Muscle of leg (tissue), 16 donors: Measurements from ENCODE around the gene TP53TG3D. TPM values are rescaled to one million over a fixed set of nuclear protein-coding genes. Genes with fewer than 3 reads are reported as not detected.
"Not testable (repeated sequence)": the region's sequence is repeated elsewhere in the genome, so short reads cannot be mapped to it uniquely, and the experiment has no call there.

Experiments
- DNase-seq: peaks from one replicate; pipeline ENCODE4 v3.0.0; 2013
- H3K27ac ChIP-seq: one replicate; pipeline ENCODE4 v1.5.1; 2013; ENCODE audit warnings: mild to moderate bottlenecking, low read length, control low read depth
- H3K27me3 ChIP-seq: one replicate; pipeline ENCODE4 v1.6.1; 2013; ENCODE audit warnings: low read length; ENCODE audit not compliant: control insufficient read depth, insufficient read depth
- H3K36me3 ChIP-seq: one replicate; pipeline ENCODE4 v1.6.1; 2013; ENCODE audit warnings: low read length; ENCODE audit not compliant: control insufficient read depth, insufficient read depth
- H3K4me1 ChIP-seq: one replicate; pipeline ENCODE4 v1.6.1; 2013; ENCODE audit warnings: low read length; ENCODE audit not compliant: control insufficient read depth, insufficient read depth
- H3K4me3 ChIP-seq: one replicate; pipeline ENCODE4 v1.5.1; 2013; ENCODE audit warnings: low read length, control low read depth
- H3K9me3 ChIP-seq: replicated peaks from 2 replicates; pipeline ENCODE4 v1.6.1; 2013; ENCODE audit warnings: low read depth, low read length; ENCODE audit not compliant: control insufficient read depth
- WGBS: methylation state at CpG from one replicate; pipeline ENCODE4 v1.1.5; 2013; ENCODE audit warnings: missing lambda C conversion rate; ENCODE audit not compliant: insufficient coverage; 5-methylcytosine and 5-hydroxymethylcytosine counted together
- long read RNA-seq, 11 donors: transcript quantifications; one replicate each; lab custom pipeline, GENCODE V29; 2026
- polyA plus RNA-seq, 8 donors: library from polyadenylated mRNA; unstranded; fragments of 120-200 nt; gene quantifications; one replicate each; pipeline versions ENCODE4 v1.2.1 to v1.2.3, GENCODE V29; 2013; ENCODE audit warnings: inconsistent platforms in 1 of 8, low replicate concordance in 1 of 8; ENCODE audit not compliant: insufficient read length in 8 of 8, insufficient read depth in 1 of 8
- total RNA-seq: library from RNA; stranded (reverse); fragments of 120-200 nt; gene quantifications from one replicate; pipeline ENCODE4 v1.2.4, GENCODE V29; 2013

The TP53TG3D gene
- 0.13 TPM for total RNA-seq
- under 1 TPM in 4 of 8 donors, not detected in 4; 0.19 to 0.84 (median 0.38) TPM for polyA plus RNA-seq
- long read RNA-seq, donor 1, result 0 reads
- long read RNA-seq, donor 2, result 0 reads
- long read RNA-seq, donor 3, result 0 reads
- long read RNA-seq, donor 4, result 0 reads
- long read RNA-seq, donor 5, result 0 reads
- long read RNA-seq, donor 6, result 0 reads
- long read RNA-seq, donor 7, result 0 reads
- long read RNA-seq, donor 8, result 0 reads
- long read RNA-seq, donor 9, result 0 reads
- long read RNA-seq, donor 10, result 0 reads
- long read RNA-seq, donor 11, result 0 reads

DNA sequence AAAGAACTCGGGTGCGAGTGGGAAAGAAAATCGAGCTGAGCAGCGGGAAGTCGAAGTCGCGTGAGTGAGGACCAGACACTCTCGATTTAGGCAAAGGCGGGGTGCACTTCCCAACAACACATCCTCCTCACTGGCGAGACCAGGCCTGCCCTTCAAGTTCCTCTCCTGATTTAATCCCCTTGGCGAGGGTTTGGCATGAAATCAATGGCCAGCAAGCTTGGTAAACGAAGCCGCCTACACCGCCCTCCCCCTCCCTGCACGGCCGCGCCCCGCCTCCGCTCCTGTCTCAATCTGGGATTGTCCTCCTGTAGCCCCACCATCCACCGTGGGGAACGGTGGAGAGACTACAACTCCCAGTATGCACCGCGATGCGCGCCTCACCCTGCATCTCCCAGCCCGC, at the start of gene TP53TG3D:
Gene TP53TG3D (plus strand): TSS at position 301 of the 400 bp plus-strand sequence. CDS start 68 bp downstream, at position 369.
- not testable (repeated sequence) for H3K4me3 ChIP-seq, DNase-seq, H3K4me1 ChIP-seq, H3K9me3 ChIP-seq, H3K27me3 ChIP-seq, H3K27ac ChIP-seq, H3K36me3 ChIP-seq
- WGBS, result no CpG with 5 or more reads among the region's 26 CpGs

DNA sequence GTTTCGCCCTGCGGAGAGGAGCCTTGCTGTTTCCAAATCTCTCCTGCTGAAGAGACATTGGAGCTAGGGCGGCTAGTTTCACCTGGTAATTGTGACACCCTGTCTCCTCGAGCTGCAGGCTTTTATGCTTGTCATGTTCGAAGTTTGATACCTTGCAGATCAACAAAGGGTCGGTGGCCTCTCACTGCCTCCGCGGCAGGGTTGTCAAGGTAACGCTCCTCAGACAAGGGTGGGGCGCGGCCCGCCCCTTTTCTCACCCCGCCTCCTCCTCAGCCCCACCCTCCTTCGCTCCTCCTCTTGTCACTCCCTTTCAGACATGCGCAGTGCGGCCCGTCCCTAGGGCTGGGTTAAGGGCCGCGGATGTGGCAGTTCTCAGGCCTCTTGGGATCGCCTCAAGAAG, 421 bp downstream of the TP53TG3D start:
- H3K4me1 ChIP-seq, H3K4me3 ChIP-seq, DNase-seq, H3K27me3 ChIP-seq, H3K27ac ChIP-seq, H3K9me3 ChIP-seq, H3K36me3 ChIP-seq: not testable (repeated sequence)
- no CpG with 5 or more reads among the region's 20 CpGs for WGBS

GRCh38 chr16:32261526-32261925, 8.4 kb downstream of the TP53TG3D start:
- H3K36me3 ChIP-seq, H3K9me3 ChIP-seq, H3K4me3 ChIP-seq, DNase-seq, H3K27me3 ChIP-seq, H3K27ac ChIP-seq, H3K4me1 ChIP-seq: not testable (repeated sequence)
- WGBS, result no CpG with 5 or more reads among the region's 5 CpGs

GRCh38 chr16:32263552-32263951, 10.5 kb downstream of the TP53TG3D start:
- H3K4me3 ChIP-seq, H3K4me1 ChIP-seq, DNase-seq, H3K27me3 ChIP-seq, H3K27ac ChIP-seq, H3K9me3 ChIP-seq, H3K36me3 ChIP-seq: not testable (repeated sequence)
- WGBS, result no CpG with 5 or more reads among the region's 10 CpGs

- H3K4me1 ChIP-seq, result not testable (repeated sequence)
Measured at GRCh38 chr16:32281910-32282309, 28.8 kb downstream of the TP53TG3D start.

GRCh38 chr16:32283024-32283423, 29.9 kb downstream of the TP53TG3D start:
- not testable (repeated sequence) for H3K4me3 ChIP-seq, H3K27me3 ChIP-seq, H3K9me3 ChIP-seq, H3K27ac ChIP-seq, H3K4me1 ChIP-seq, DNase-seq, H3K36me3 ChIP-seq

More at GRCh38 chr16:32281910-32282309, 28.8 kb downstream of the TP53TG3D start:
- H3K9me3 ChIP-seq, H3K4me3 ChIP-seq, H3K27ac ChIP-seq, H3K27me3 ChIP-seq, DNase-seq, H3K36me3 ChIP-seq: not testable (repeated sequence)
- no CpG with 5 or more reads among the region's 1 CpG for WGBS

GRCh38 chr16:32283917-32284495, 30.9 kb downstream of the TP53TG3D start:
- not testable (repeated sequence) for H3K4me1 ChIP-seq, DNase-seq, H3K9me3 ChIP-seq, H3K27me3 ChIP-seq, H3K4me3 ChIP-seq, H3K36me3 ChIP-seq, H3K27ac ChIP-seq
- WGBS, result 72% methylated on average over 3 of the region's 5 CpGs

- not testable (repeated sequence) for H3K27me3 ChIP-seq, H3K9me3 ChIP-seq, H3K4me3 ChIP-seq, DNase-seq, H3K27ac ChIP-seq, H3K36me3 ChIP-seq, H3K4me1 ChIP-seq
- 54% methylated on average over 3 of the region's 3 CpGs for WGBS
Measured at GRCh38 chr16:32284800-32285796, 32.0 kb downstream of the TP53TG3D start.

DNA sequence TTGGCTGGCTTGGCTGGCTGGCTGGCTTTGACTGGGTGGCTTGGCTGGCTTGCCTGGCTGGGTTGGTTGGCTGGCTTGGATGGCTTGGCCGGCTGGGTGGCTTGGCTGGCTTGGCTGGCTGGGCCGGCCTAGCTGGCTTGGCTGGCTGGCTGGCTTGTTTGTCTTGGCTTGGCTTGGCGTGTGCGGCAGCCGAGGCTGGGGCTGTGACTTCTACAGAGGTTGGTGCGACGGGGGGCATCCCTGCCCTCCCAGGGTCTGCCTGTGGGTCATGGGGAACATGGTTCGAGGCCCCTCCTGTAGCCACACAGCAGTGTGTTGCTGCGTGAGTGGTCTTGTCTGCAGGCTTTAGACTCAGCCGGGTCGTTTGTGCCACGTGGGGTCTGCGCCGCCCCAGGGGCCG, 33.1 kb downstream of the TP53TG3D start:
- WGBS, result 100% methylated on average over 2 of the region's 15 CpGs
- not testable (repeated sequence) for H3K27me3 ChIP-seq, H3K9me3 ChIP-seq, H3K27ac ChIP-seq, H3K4me1 ChIP-seq, DNase-seq, H3K36me3 ChIP-seq, H3K4me3 ChIP-seq

- not testable (repeated sequence) for H3K27ac ChIP-seq, DNase-seq, H3K27me3 ChIP-seq, H3K4me3 ChIP-seq, H3K9me3 ChIP-seq, H3K4me1 ChIP-seq, H3K36me3 ChIP-seq
- WGBS, result 20% methylated on average over 1 of the region's 15 CpGs
Measured at GRCh38 chr16:32287743-32288142, 34.7 kb downstream of the TP53TG3D start.
